ENCODE data around the gene SAP30.

SAP30 gene, protein sequence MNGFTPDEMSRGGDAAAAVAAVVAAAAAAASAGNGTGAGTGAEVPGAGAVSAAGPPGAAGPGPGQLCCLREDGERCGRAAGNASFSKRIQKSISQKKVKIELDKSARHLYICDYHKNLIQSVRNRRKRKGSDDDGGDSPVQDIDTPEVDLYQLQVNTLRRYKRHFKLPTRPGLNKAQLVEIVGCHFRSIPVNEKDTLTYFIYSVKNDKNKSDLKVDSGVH

GRCh38 chr4:173370477-173371291 lies at the start of gene SAP30:
SAP30 (plus strand) TSS chr4:173370954; CDS start chr4:173371183, 229 bp downstream.
- Mint-ChIP-seq H3K27me3 (peaks cover 18% of the 10 kb centered on the region), H3K36me3 (ENCODE audit: low read depth) (peaks cover 17% of the 10 kb centered on the region), H3K27ac (peak within 1 kb of the TSS; percentile 98), H3K4me1 (ENCODE audit: low read depth) (peaks cover 30% of the 10 kb centered on the region), H3K4me3 (peak within 1 kb of the TSS; percentile 100), H3K9me3 (no peaks in the 10 kb centered on the region)

DNA sequence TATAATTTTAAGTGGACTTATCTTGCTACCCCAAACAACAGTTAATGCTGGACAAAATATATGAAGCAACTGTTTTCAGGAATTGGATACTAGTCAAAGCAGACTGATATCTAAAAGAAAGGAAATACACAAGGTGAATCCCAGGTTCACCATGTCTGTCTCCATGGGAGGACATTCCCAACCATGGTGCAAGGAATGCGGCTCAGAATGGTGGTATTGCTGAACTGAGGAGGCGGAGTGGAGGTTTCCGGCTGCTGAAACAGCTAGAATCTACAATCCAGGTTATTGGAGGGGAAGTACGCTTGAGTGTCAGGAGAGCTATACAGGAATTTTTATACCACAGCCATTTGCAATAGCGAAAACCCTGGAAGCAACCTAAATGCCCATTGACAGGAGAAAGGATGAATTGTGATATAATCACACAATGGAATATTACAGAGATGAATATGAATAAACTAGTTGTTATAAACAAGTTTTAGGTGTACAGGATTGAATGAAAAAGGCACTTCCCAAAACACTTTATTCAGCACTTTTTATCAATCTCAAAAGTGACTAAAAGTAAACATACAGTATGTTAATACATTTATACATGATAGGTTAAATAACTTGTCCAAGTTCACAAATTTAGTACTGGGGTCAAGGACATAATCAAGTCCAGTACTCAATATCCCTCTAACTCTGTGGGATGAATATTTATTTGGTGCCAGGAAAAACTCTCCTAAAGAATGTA lies 45.6 kb upstream of the SAP30 start:
- Mint-ChIP-seq H3K27me3 (no peaks in the 10 kb centered on the region), H3K36me3 (ENCODE audit: low read depth) (peaks cover 32% of the 10 kb centered on the region), H3K9me3 (no peaks in the 10 kb centered on the region), H3K27ac (no peak overlapping the region), H3K4me1 (ENCODE audit: low read depth) (no peaks in the 10 kb centered on the region), H3K4me3 (no peak overlapping the region)

DNA sequence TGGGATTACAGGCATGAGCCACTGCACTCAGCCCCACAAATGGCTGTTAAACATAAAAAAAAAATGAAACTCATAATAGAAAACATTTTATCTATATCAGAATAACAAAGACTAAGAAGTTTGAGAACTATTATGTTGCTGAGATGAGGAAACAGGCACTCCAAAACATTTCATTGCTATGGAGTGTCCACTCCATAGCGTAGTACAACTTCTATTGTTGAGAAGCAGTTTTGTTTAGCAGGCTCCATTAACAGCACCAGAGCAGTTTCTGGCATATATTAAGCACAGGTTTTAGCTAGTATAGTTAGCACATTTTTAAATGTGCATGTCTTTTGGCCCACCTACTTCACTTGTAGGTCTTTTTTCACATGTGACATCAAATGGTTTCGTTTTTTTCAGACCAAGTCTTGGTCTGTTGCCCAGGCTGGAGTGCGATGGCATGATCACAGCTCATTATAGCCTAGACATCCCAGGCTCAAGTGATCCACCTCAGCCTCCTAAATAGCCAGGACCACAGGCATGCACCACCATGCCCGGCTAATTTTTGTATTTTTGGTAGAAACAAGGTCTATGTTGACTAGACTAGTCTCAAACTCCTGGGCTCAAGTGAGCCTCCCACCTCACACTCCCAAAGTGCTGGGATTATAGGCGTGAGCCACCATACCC lies 42.4 kb upstream of the SAP30 start:
- Mint-ChIP-seq H3K27ac (no peak overlapping the region), H3K9me3 (no peaks in the 10 kb centered on the region), H3K4me1 (ENCODE audit: low read depth) (peaks cover 20% of the 10 kb centered on the region), H3K36me3 (ENCODE audit: low read depth) (peaks cover 44% of the 10 kb centered on the region), H3K4me3 (no peak overlapping the region), H3K27me3 (no peaks in the 10 kb centered on the region)

DNA sequence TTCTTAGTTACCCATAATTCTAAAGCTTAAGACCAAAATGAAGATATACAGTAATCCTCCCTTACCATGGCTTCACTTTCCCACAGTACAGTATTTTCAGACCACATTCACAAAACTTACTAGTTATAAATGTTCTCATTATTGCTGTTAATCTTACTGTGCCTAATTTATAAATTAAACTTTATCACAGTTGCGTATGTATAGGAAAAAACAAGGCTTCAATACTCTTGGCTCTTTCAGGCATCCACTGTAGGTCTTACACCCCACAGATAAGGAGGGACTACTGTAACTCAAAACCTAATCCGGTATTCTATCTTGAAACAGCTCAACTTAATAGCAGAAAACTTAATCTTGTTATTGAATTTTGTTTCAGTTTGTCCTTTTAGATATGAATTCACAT lies 40.2 kb upstream of the SAP30 start:
- Mint-ChIP-seq H3K27ac (no peak overlapping the region), H3K9me3 (no peaks in the 10 kb centered on the region), H3K4me3 (no peak overlapping the region), H3K36me3 (ENCODE audit: low read depth) (peaks cover 49% of the 10 kb centered on the region), H3K27me3 (no peaks in the 10 kb centered on the region), H3K4me1 (ENCODE audit: low read depth) (peaks cover 24% of the 10 kb centered on the region)

DNA sequence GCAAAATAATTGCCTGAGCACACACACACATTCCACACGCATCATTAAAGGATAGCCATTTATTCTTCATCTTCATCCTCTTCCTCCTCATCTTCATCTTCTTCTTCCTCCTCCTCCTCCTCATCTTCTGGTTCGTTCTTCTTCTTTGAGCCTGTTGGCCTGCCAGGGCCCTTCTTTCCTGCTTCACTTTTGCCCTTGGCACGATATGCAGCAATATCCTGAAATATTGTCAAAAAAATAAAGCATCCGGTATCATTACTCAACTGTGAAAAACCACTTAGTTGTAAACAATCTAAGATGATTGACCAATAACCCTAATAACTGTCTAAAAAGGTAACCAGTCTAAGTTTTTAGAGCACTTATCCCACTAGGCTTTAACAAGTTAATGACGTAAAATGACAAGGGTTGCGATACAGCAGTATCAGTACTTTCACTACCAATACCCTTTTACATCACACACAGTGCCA lies 38.7 kb upstream of the SAP30 start:
- Mint-ChIP-seq H3K27ac (peak overlapping the region; percentile 89), H3K36me3 (ENCODE audit: low read depth) (peaks cover 46% of the 10 kb centered on the region), H3K27me3 (peaks cover 7% of the 10 kb centered on the region), H3K4me1 (ENCODE audit: low read depth) (peaks cover 24% of the 10 kb centered on the region), H3K9me3 (no peaks in the 10 kb centered on the region), H3K4me3 (peak overlapping the region; percentile 98)

DNA sequence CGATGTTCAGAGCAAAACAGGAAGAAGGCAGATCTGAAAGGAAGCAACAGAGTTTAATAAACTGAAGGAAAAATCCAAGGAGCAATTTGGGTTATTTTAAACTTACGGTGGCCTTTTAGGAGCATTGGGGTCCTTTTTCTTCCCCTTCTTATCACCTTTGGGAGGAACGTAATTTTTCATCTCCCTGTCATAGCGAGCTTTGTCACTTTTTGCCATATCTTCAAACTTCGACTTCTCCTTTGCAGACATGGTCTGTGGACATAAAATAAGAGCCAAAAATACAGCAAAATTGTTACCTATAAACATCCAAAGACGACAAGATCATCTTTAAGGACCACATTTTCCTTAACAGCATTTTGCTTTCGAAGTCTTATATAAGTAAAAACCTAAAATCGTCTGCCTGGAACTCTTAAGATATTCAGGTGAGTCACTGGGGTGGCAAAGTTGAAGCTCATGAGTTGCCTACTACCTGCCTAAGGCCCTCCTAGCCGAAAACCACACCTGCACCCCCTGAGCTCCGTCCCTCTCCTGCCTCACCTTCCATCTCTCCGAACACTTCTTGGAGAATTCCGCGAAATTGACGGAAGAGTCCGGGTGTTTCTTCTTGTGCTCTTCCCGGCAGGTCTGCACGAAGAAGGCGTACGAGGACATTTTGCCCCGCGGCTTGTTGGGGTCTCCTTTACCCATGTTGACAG lies 37.6 kb upstream of the SAP30 start:
- H3K4me1 Mint-ChIP-seq (ENCODE audit: low read depth): peaks cover 24% of the 10 kb centered on the region
- H3K27me3 Mint-ChIP-seq: peaks cover 7% of the 10 kb centered on the region
- H3K36me3 Mint-ChIP-seq (ENCODE audit: low read depth): peaks cover 46% of the 10 kb centered on the region
- no peaks in the 10 kb centered on the region for H3K9me3 Mint-ChIP-seq
- H3K27ac Mint-ChIP-seq: peak overlapping the region; percentile 93
- peak overlapping the region; percentile 98 for H3K4me3 Mint-ChIP-seq

GRCh38 chr4:173333658-173334084 lies 37.1 kb upstream of the SAP30 start:
- peaks cover 7% of the 10 kb centered on the region for H3K27me3 Mint-ChIP-seq
- peak overlapping the region; percentile 98 for H3K4me3 Mint-ChIP-seq
- peak overlapping the region; percentile 97 for H3K27ac Mint-ChIP-seq
- H3K4me1 Mint-ChIP-seq (ENCODE audit: low read depth): peaks cover 24% of the 10 kb centered on the region
- H3K9me3 Mint-ChIP-seq: no peaks in the 10 kb centered on the region
- H3K36me3 Mint-ChIP-seq (ENCODE audit: low read depth): peaks cover 41% of the 10 kb centered on the region

- H3K36me3 Mint-ChIP-seq (ENCODE audit: low read depth): peaks cover 38% of the 10 kb centered on the region
- peaks cover 24% of the 10 kb centered on the region for H3K4me1 Mint-ChIP-seq (ENCODE audit: low read depth)
- H3K9me3 Mint-ChIP-seq: no peaks in the 10 kb centered on the region
- H3K27me3 Mint-ChIP-seq: peaks cover 7% of the 10 kb centered on the region
- peak within 1 kb of the TSS; percentile 98 for H3K4me3 Mint-ChIP-seq
- H3K27ac Mint-ChIP-seq: peak within 1 kb of the TSS; percentile 97
Measured at GRCh38 chr4:173334085-173334890, 36.5 kb upstream of the SAP30 start, which contains the start of gene HMGB2. HMGB2 (minus strand) TSS chr4:173334358; CDS start chr4:173333649, 709 bp downstream.

DNA sequence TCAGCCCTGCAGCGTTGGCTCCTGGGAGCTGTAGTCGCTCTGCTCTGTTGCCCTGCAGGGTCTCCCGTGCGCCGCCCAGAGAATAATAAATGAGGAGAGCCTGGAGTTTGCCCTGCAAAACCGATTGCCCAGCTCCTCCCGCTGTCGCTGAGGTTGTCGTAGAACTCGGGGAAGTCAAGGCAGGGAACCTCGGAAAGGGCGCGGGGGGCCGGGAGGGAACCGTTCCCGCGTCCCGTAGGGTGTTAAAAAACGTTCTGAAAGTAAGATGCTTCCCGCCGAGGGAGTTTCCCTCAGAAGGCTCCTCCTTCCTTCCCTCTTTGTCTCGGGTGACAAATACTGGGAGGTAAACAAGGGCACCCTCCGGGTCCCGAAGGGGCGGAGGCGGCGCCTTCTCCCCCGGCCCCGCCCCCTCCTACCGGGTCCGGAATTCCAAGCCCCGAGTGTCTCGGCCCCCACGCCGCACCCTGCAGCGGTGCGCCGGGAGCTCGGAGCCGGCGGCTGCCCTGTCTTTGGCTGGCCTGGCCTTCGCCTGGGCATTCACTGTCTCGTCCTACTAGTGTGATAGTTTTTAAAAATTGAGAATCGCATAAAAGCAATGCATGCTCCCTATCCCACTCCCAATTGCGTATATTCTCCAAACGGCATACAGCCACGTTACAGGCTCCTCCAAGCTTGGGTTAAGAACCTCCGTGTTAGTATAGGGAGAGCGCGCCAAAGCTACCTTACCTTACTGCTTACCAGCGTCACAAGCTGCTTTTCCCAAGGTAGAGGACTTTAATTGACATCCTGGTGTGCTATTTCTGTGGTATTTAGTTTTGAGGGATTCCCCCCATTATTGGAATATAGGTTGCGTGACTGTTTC lies 35.6 kb upstream of the SAP30 start:
- H3K4me1 Mint-ChIP-seq (ENCODE audit: low read depth): peaks cover 24% of the 10 kb centered on the region

DNA sequence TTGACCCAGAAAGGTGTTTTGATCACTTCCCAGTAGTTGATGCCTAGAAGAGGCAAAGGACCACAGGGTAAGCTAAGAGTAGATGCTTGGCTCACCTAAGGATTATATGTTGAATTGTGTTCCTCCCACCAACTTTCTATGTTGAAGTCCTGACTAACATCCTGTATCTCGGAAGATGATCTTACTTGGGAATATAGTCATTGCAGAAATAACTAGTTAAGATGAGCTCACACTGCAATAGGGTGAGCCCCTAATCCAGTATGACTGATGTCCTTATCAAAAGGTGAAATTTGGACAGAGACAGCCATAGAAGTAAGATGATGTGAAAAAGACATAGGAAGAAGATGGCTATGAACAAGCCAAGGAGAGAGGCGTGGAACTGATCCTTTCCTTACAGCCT lies 33.3 kb upstream of the SAP30 start:
- Mint-ChIP-seq H3K4me1 (ENCODE audit: low read depth) (peaks cover 14% of the 10 kb centered on the region), H3K27me3 (peaks cover 15% of the 10 kb centered on the region), H3K36me3 (ENCODE audit: low read depth) (peaks cover 14% of the 10 kb centered on the region), H3K27ac (no peak overlapping the region), H3K9me3 (no peaks in the 10 kb centered on the region), H3K4me3 (no peak overlapping the region)

More for the DNA sequence above, 35.6 kb upstream of the SAP30 start:
- H3K27me3 Mint-ChIP-seq: peaks cover 11% of the 10 kb centered on the region
- H3K27ac Mint-ChIP-seq: peak overlapping the region; percentile 97
- no peaks in the 10 kb centered on the region for H3K9me3 Mint-ChIP-seq
- H3K36me3 Mint-ChIP-seq (ENCODE audit: low read depth): peaks cover 30% of the 10 kb centered on the region
- peak overlapping the region; percentile 98 for H3K4me3 Mint-ChIP-seq

- Mint-ChIP-seq H3K27ac (no peak overlapping the region), H3K4me3 (no peak overlapping the region), H3K9me3 (no peaks in the 10 kb centered on the region), H3K27me3 (peaks cover 8% of the 10 kb centered on the region), H3K36me3 (ENCODE audit: low read depth) (no peaks in the 10 kb centered on the region), H3K4me1 (ENCODE audit: low read depth) (no peaks in the 10 kb centered on the region)
Measured at GRCh38 chr4:173343832-173344397, 26.8 kb upstream of the SAP30 start.

GRCh38 chr4:173345648-173346047 lies 25.1 kb upstream of the SAP30 start:
- Mint-ChIP-seq H3K27ac (no peak overlapping the region), H3K4me3 (no peak overlapping the region), H3K9me3 (no peaks in the 10 kb centered on the region), H3K36me3 (ENCODE audit: low read depth) (no peaks in the 10 kb centered on the region), H3K4me1 (ENCODE audit: low read depth) (no peaks in the 10 kb centered on the region), H3K27me3 (peaks cover 7% of the 10 kb centered on the region)

Measured in stimulated activated naive CD8-positive, alpha-beta T cell treated with anti-CD3 and anti-CD28 coated beads, Interleukin-15, Interleukin-2, amounts not matched to agents 100 ng/mL and 50 ng/mL, for 24 hours (primary cell).